ENCODE measurements around the gene FOLR3.
"Not testable (repeated sequence)": the region's sequence is repeated elsewhere in the genome, so short reads cannot be mapped to it uniquely, and the experiment has no call there.

The FOLR3 gene

DNA sequence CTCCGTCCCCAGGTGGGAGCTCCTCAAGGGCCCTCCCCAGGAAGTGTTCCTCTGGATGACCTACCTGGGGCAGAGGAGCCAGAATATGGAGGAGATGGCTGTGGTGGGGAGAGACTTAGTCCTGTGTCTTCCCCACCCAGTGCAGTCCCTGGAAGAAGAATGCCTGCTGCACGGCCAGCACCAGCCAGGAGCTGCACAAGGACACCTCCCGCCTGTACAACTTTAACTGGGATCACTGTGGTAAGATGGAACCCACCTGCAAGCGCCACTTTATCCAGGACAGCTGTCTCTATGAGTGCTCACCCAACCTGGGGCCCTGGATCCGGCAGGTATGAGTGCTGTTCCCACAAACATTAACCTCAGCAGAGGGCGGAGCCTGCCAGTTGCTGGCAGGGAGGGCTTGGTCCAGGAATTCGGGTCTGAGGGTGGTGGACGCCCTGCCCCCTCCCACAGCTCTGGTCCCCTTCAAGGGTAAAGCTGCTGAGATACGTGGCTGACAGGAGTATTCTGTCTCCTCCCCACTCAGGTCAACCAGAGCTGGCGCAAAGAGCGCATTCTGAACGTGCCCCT lies 3.4 kb downstream of the FOLR3 start:
- no peak overlapping the region for H3K27ac Mint-ChIP-seq
- no peak overlapping the region for H3K4me3 Mint-ChIP-seq
- peaks cover 3% of the 10 kb centered on the region for H3K27me3 Mint-ChIP-seq
- H3K9me3 Mint-ChIP-seq, result no peaks in the 10 kb centered on the region
- no peaks in the 10 kb centered on the region for H3K36me3 Mint-ChIP-seq (ENCODE audit: low read depth)
- peaks cover 23% of the 10 kb centered on the region for H3K4me1 Mint-ChIP-seq (ENCODE audit: low read depth)

DNA sequence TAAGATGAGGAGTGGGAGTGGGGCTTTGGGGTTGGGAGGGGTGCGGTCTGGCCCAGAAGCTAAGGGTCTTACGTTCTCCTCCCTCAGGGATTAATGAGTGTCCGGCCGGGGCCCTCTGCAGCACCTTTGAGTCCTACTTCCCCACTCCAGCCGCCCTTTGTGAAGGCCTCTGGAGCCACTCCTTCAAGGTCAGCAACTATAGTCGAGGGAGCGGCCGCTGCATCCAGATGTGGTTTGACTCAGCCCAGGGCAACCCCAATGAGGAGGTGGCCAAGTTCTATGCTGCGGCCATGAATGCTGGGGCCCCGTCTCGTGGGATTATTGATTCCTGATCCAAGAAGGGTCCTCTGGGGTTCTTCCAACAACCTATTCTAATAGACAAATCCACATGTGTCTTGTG lies 4.0 kb downstream of the FOLR3 start:
- H3K4me1 Mint-ChIP-seq (ENCODE audit: low read depth), result peaks cover 24% of the 10 kb centered on the region
- no peak overlapping the region for H3K27ac Mint-ChIP-seq
- H3K4me3 Mint-ChIP-seq, result no peak overlapping the region
- peaks cover 3% of the 10 kb centered on the region for H3K27me3 Mint-ChIP-seq
- H3K36me3 Mint-ChIP-seq (ENCODE audit: low read depth), result no peaks in the 10 kb centered on the region
- H3K9me3 Mint-ChIP-seq, result no peaks in the 10 kb centered on the region

DNA sequence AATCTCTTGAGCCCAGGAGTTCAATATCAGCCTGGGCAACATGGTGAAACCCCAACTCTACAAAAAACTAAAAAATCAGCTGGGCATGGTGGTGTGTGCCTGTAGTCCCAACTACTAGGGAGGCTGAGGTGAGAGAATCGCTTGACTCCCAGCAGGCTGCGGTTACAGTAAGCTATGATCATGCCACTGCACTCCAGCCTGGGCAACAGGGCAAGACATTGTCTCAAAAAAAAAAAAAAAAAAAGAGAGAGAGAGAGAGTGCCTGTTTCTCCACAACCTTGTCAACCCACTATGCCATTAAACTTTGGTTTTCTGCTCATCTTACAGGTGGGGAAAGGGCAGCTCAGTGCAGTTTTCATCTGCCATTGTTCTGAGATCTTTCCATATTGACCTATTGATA lies 5.1 kb downstream of the FOLR3 start:
- H3K4me3 Mint-ChIP-seq, result no peak overlapping the region
- no peak overlapping the region for H3K27ac Mint-ChIP-seq
- peaks cover 24% of the 10 kb centered on the region for H3K4me1 Mint-ChIP-seq (ENCODE audit: low read depth)
- H3K9me3 Mint-ChIP-seq, result no peaks in the 10 kb centered on the region
- peaks cover 3% of the 10 kb centered on the region for H3K27me3 Mint-ChIP-seq
- H3K36me3 Mint-ChIP-seq (ENCODE audit: low read depth), result no peaks in the 10 kb centered on the region

DNA sequence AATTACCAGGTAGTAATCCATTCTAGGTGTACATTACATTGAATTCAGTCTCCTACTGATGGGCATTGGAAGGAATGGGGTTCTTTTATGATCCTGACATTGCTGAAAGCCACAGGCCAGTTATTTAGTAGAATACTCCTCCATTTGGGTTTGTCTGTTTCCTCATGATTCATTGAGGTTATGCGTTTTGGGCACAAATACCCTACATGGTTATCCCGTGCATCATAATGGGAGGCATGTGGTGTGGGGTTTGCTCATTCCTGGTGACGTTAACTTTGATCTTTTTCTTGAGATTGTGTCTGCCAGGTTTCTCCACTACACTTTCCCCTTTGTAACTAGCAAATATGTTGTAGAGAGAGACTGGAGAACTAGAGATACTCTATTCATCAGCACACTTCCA lies 5.5 kb downstream of the FOLR3 start:
- H3K27me3 Mint-ChIP-seq, result peaks cover 3% of the 10 kb centered on the region
- no peak overlapping the region for H3K4me3 Mint-ChIP-seq

DNA sequence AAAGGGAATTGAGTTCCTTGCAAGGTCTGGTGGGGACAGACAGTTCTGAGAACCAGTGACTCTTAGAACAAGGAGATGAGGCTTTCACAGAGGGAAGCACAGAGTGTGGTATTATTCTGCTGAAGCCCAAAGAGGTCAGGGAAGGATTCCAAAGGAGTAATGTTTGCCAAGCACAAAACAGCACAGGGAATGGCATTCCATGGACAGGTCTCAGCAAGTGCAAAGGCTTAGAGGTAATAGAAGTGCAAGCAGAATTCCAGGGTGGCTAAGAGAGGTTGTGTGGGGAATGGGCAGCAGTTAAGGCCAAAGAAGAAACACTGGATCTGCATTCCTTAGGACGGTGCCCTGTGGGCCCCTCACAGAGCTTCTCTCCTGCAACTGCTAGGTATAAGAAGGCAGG lies 6.6 kb downstream of the FOLR3 start:
- not testable (repeated sequence) for H3K36me3 Mint-ChIP-seq (ENCODE audit: low read depth); H3K27ac Mint-ChIP-seq; H3K9me3 Mint-ChIP-seq; H3K4me3 Mint-ChIP-seq; H3K27me3 Mint-ChIP-seq
- H3K4me1 Mint-ChIP-seq (ENCODE audit: low read depth), result peaks cover 20% of the 10 kb centered on the region

More for the DNA sequence above, 5.5 kb downstream of the FOLR3 start:
- Mint-ChIP-seq H3K4me1 (ENCODE audit: low read depth) (peaks cover 24% of the 10 kb centered on the region), H3K27ac (no peak overlapping the region), H3K36me3 (ENCODE audit: low read depth) (no peaks in the 10 kb centered on the region), H3K9me3 (no peaks in the 10 kb centered on the region)

DNA sequence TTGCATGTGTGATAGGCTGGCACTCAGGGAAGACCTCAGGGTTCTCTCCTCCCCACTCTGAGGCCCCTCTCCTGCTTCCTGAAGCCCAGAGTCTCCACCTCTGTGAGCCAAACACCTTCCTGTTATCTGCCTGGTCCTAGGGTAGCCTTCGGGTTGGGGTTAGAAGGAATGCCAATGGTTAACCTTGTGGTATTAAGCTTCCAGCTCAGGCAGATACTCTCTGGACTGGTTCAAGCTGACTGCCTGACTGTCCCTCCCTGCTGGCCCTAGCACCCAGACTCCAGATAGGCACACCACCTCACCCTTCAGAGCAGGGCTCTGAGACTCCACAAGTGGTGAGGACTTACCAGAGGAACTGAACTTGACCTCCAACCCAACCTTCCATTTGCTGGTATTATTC lies 7.0 kb downstream of the FOLR3 start:
- H3K27ac Mint-ChIP-seq; H3K27me3 Mint-ChIP-seq; H3K9me3 Mint-ChIP-seq; H3K4me3 Mint-ChIP-seq; H3K36me3 Mint-ChIP-seq (ENCODE audit: low read depth): not testable (repeated sequence)
- peaks cover 20% of the 10 kb centered on the region for H3K4me1 Mint-ChIP-seq (ENCODE audit: low read depth)

DNA sequence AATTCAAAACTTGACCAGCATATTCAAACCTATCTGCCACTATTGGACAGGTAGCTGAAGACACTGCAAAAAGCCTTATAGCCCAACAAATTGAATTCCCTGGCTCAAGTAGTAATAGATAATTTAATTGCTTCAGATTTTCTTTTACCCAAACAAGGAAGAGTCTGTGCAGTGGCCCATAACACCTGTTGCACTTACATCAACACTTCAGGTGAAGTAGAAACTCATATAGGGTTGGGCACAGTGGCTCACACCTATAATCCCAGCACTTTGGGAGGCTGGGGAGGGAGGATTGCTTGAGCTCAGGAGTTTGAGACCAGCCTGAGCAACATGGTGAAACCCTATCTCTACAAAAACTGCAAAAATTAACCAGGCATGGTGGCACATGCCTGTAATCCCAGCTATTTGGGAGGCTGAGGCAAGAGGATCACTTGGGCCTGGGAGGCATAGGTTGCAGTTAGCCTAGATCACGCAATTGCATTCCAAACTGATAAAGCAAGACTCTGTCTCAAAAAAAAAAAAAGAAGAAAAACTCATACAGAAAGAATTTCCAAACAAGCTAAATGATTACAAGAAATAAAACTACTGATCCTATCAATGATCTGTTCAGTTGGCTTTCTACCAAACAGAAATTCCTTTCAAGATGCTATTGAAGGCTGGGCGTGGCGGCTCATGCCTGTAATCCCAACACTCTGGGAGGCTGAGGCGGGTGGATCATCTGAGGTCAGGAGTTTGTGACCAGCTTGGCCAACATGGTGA lies 9.5 kb downstream of the FOLR3 start:
- Mint-ChIP-seq H3K4me1 (ENCODE audit: low read depth) (peaks cover 17% of the 10 kb centered on the region), H3K27ac (no peak overlapping the region), H3K27me3 (peaks cover under 1% of the 10 kb centered on the region), H3K36me3 (ENCODE audit: low read depth) (no peaks in the 10 kb centered on the region), H3K9me3 (no peaks in the 10 kb centered on the region), H3K4me3 (no peak overlapping the region)

DNA sequence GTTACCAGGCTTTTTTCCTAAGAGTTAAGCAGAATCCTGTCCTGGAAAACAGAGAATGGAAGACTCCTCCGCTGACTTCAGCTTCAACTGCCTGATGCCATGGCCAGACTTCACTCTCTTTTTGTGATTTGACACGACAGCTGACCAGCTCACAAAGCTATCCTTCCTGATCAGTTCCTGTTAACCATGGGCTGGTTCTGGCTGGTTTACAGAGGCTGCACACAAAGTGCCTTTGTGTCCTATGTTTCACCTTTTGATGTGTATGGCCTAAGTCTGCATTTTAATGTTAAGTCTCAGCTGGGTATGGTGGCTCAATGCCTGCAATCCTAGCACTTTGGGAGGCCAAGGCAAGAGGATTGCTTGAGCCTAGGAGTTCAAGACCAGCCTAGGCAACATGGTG lies 11.1 kb downstream of the FOLR3 start:
- peaks cover 3% of the 10 kb centered on the region for H3K27me3 Mint-ChIP-seq
- no peaks in the 10 kb centered on the region for H3K9me3 Mint-ChIP-seq
- H3K36me3 Mint-ChIP-seq (ENCODE audit: low read depth), result no peaks in the 10 kb centered on the region
- no peak overlapping the region for H3K4me3 Mint-ChIP-seq
- H3K27ac Mint-ChIP-seq, result no peak overlapping the region
- peaks cover 7% of the 10 kb centered on the region for H3K4me1 Mint-ChIP-seq (ENCODE audit: low read depth)

DNA sequence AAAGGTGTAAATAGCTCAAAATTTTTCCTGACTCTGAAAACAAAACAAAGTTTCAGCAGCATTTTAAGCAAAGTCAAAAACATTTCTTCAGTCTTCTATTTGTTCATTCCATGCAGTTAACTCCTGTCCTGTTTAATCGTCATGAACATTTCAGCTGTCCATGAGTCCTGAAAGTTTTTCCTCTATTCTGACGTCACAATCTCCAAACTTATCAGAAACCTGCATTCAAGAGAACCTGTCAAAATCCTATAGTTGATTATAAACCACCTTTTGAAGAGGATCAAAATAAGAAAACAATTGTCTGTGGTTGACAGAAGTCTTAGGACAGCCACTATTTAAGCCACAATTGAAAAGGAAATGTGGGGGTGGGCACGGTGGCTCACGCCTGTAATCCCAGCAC lies 15.4 kb downstream of the FOLR3 start:
- Mint-ChIP-seq H3K36me3 (ENCODE audit: low read depth) (no peaks in the 10 kb centered on the region), H3K9me3 (no peaks in the 10 kb centered on the region), H3K27me3 (peaks cover 7% of the 10 kb centered on the region), H3K4me1 (ENCODE audit: low read depth) (no peaks in the 10 kb centered on the region), H3K27ac (no peak overlapping the region), H3K4me3 (no peak overlapping the region)

DNA sequence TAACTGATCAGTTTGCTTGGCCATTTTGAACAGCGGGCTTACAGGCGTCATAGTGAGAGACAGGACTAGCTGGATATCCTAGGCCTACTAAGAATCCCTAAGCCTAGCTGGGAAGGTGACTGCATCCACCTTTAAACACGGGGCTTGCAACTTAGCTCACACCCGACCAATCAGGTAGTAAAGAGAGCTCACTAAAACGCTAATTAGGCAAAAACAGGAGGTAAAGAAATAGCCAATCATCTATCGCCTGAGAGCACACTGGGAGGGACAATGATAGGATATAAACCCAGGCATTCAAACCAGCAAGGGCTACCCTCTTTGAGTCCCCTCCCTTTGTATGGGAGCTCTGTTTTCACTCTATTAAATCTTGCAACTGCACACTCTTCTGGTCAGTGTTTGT lies 18.3 kb downstream of the FOLR3 start:
- H3K9me3 Mint-ChIP-seq; H3K4me3 Mint-ChIP-seq; H3K4me1 Mint-ChIP-seq (ENCODE audit: low read depth); H3K36me3 Mint-ChIP-seq (ENCODE audit: low read depth); H3K27ac Mint-ChIP-seq; H3K27me3 Mint-ChIP-seq: not testable (repeated sequence)

DNA sequence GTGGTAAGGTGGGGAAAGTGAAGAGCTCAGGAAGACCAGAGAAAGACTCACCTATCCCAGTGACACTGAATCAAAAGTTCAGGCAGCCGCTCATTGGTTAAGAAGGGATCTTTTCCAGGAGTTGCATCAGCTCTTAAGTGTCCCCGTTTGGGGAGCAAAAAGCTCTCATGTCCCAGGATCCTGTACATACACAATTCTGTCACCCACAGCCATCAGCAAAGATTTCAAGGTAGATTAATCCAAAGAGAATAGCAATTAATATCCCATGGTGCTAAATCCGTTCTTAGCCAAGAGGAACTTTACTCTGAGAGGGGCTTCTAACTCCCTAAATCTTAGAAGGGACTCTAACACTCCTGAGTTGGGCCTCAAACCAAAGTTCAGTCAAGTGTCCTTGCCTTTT lies 19.3 kb downstream of the FOLR3 start:
- Mint-ChIP-seq H3K9me3 (no peaks in the 10 kb centered on the region), H3K4me1 (ENCODE audit: low read depth) (no peaks in the 10 kb centered on the region), H3K27ac (no peak overlapping the region), H3K4me3 (no peak overlapping the region), H3K27me3 (peaks cover 14% of the 10 kb centered on the region), H3K36me3 (ENCODE audit: low read depth) (no peaks in the 10 kb centered on the region)

DNA sequence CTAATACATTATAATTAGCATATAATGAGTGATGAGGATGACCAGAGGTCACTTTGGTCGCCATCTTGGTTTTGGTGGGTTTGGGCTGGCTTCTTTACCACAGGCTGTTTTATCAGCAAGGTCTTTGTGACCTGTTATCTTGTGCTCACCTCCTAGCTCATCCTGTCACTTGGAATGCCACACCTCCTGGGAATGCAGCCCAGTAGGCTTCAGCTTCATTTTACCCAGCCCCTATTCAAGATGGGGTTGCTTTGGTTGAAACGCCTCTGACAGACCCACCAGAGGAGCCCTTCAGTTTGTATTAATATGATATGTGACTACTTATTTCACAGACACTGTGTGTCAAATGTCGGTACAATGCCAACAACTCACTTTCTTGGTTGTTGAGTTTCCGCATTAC lies 20.2 kb downstream of the FOLR3 start:
- H3K36me3 Mint-ChIP-seq (ENCODE audit: low read depth), result no peaks in the 10 kb centered on the region
- H3K9me3 Mint-ChIP-seq, result no peaks in the 10 kb centered on the region
- H3K4me1 Mint-ChIP-seq (ENCODE audit: low read depth), result no peaks in the 10 kb centered on the region
- H3K4me3 Mint-ChIP-seq, result no peak overlapping the region
- no peak overlapping the region for H3K27ac Mint-ChIP-seq
- peaks cover 18% of the 10 kb centered on the region for H3K27me3 Mint-ChIP-seq

DNA sequence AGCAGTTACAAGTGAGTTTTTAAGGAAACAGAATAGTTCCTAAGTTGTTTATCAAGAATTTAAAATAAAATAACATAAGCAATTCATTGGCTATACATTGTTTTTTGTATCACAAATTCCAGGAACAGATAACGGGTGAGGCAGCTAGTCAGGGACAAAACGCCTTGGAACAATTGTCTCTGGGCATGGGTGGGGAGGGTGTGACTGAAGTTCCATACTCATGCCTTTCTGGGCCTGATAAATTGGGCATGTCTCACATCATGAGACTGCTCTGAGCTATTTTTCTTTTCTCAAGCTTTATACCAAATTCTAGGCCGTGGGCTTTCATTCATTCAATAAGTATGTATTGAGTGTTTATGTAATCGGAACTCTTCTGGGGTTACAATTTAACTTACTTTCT lies 21.6 kb downstream of the FOLR3 start:
- H3K4me3 Mint-ChIP-seq, result no peak overlapping the region
- H3K9me3 Mint-ChIP-seq, result no peaks in the 10 kb centered on the region
- no peak overlapping the region for H3K27ac Mint-ChIP-seq
- peaks cover 20% of the 10 kb centered on the region for H3K27me3 Mint-ChIP-seq
- no peaks in the 10 kb centered on the region for H3K4me1 Mint-ChIP-seq (ENCODE audit: low read depth)
- no peaks in the 10 kb centered on the region for H3K36me3 Mint-ChIP-seq (ENCODE audit: low read depth)

DNA sequence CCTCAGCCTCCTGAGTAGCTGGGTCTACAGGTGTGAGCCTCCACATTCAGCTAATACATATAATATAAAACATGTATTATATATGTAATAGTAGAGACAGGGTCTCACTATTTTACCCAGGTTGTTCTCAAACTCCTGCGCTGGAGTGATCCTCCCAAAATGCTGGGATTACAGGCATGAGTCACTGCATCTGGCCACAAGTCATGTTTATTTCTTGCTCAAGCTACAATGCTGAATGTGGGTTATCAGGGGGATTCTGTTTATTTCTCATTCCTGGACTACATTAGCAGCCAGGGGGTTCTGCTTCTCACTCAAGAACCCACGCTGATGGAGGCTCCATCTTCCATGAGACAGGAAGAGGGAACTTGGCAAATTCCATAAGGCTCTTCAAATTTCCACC lies 24.8 kb downstream of the FOLR3 start:
- no peaks in the 10 kb centered on the region for H3K4me1 Mint-ChIP-seq (ENCODE audit: low read depth)
- H3K9me3 Mint-ChIP-seq, result no peaks in the 10 kb centered on the region
- H3K36me3 Mint-ChIP-seq (ENCODE audit: low read depth), result no peaks in the 10 kb centered on the region
- H3K27ac Mint-ChIP-seq, result no peak overlapping the region
- H3K4me3 Mint-ChIP-seq, result no peak overlapping the region
- H3K27me3 Mint-ChIP-seq, result peaks cover 16% of the 10 kb centered on the region

DNA sequence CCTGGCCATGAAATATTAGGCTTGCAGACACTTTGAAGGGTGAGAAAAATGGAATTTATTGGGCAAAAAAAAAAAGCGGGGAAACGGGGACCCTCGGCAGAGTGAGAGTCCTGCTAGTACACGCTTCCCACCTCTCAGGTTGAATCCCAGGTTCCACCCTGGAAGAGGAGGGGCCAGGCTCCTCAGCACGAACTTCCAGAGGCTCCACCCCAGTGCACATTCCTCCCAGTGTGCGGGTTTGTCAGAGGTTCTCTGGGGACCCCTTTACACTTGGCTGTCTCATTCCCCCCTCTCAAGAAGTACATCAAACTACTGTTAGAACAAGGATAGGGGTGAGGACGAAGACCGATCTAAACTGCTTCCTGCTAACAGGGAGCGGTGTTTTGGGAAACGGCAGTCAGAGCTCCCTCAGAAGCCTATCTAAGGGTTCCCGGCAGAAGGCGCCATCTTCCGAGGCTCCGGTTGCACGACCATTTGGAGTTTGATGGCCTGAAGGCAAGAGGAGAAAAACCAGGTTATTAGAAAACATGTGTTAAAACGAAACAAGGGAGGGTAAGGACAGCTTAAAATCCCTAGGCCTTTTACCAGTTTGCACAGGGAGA lies 27.5 kb downstream of the FOLR3 start:
- Mint-ChIP-seq H3K27me3 (peaks cover 20% of the 10 kb centered on the region), H3K36me3 (ENCODE audit: low read depth) (no peaks in the 10 kb centered on the region), H3K27ac (no peak overlapping the region)

DNA sequence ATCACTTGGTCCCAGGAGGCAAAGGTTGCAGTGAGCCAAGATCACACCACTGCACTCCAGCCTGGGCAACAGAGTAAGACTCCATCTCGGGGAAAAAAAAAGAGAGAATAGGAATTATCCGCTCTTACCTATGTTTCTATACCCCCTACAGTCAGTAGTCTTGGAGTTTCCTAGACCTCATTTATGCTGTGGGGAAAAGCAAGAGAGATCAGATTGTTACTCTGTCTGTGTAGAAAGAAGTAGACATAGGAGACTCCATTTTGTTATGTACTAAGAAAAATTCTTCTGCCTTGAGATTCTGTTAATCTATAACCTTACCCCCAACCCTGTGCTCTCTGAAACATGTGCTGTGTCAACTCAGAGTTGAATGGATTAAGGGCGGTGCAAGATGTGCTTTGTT lies 28.7 kb downstream of the FOLR3 start:
- not testable (repeated sequence) for H3K36me3 Mint-ChIP-seq (ENCODE audit: low read depth)

More for the DNA sequence above, 27.5 kb downstream of the FOLR3 start:
- H3K4me3 Mint-ChIP-seq, result no peak overlapping the region
- no peaks in the 10 kb centered on the region for H3K9me3 Mint-ChIP-seq
- no peaks in the 10 kb centered on the region for H3K4me1 Mint-ChIP-seq (ENCODE audit: low read depth)

More for the DNA sequence above, 28.7 kb downstream of the FOLR3 start:
- H3K27me3 Mint-ChIP-seq, result peaks cover 18% of the 10 kb centered on the region
- not testable (repeated sequence) for H3K4me3 Mint-ChIP-seq; H3K9me3 Mint-ChIP-seq; H3K27ac Mint-ChIP-seq; H3K4me1 Mint-ChIP-seq (ENCODE audit: low read depth)

All from stimulated activated naive CD8-positive, alpha-beta T cell treated with anti-CD3 and anti-CD28 coated beads, Interleukin-15, Interleukin-2, amounts not matched to agents 100 ng/mL and 50 ng/mL, for 24 hours (primary cell).